ENCODE results near the gene OR7G3. TPM values are rescaled to one million over a fixed set of nuclear protein-coding genes. Genes with fewer than 3 reads are reported as not detected.

Gene OR7G3
- total RNA-seq, 1 experiment from 2014 or later, result not detected

DNA sequence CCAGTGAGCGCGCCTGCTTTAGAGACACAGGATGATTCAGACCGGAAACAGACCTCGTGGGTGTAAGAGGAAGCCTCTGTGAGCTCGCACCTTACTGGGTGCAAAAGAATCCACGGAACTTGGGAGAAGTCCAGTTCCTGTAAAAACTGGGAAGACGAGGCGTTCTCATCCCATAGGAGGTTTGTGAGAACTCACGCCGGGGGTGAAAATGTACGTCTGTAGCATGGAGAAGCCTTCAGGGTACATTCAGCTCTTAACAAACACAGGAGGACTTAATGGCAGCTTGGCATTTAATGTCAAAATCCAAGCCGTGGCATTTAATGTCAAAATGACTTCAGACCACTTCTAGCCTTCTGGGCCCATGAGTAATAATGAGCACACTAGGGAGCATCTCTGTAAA is 34.7 kb upstream of the OR7G3 start:
- CTCF ChIA-PET, result no interaction called here
- POLR2A ChIA-PET, result no interaction called here
- no peak for TF ChIP-seq PRRX2 (CRISPR knock-in tag; IDR thresholded peaks at IDR 0.05)
- no peak for TF ChIP-seq ZNF423 (CRISPR knock-in tag; IDR thresholded peaks at IDR 0.05)
- TF ChIP-seq ESRRA (CRISPR knock-in tag; IDR thresholded peaks at IDR 0.05; ENCODE audit: borderline replicate concordance), result no peak
- TF ChIP-seq MXD4 (CRISPR knock-in tag; IDR thresholded peaks at IDR 0.05; ENCODE audit: borderline replicate concordance), result no peak
- TF ChIP-seq ZNF671 (CRISPR knock-in tag; IDR thresholded peaks at IDR 0.05), result no peak
- no peak for TF ChIP-seq ZNF396 (CRISPR knock-in tag; IDR thresholded peaks at IDR 0.05; ENCODE audit: borderline replicate concordance)
- TF ChIP-seq, protein P1, sequence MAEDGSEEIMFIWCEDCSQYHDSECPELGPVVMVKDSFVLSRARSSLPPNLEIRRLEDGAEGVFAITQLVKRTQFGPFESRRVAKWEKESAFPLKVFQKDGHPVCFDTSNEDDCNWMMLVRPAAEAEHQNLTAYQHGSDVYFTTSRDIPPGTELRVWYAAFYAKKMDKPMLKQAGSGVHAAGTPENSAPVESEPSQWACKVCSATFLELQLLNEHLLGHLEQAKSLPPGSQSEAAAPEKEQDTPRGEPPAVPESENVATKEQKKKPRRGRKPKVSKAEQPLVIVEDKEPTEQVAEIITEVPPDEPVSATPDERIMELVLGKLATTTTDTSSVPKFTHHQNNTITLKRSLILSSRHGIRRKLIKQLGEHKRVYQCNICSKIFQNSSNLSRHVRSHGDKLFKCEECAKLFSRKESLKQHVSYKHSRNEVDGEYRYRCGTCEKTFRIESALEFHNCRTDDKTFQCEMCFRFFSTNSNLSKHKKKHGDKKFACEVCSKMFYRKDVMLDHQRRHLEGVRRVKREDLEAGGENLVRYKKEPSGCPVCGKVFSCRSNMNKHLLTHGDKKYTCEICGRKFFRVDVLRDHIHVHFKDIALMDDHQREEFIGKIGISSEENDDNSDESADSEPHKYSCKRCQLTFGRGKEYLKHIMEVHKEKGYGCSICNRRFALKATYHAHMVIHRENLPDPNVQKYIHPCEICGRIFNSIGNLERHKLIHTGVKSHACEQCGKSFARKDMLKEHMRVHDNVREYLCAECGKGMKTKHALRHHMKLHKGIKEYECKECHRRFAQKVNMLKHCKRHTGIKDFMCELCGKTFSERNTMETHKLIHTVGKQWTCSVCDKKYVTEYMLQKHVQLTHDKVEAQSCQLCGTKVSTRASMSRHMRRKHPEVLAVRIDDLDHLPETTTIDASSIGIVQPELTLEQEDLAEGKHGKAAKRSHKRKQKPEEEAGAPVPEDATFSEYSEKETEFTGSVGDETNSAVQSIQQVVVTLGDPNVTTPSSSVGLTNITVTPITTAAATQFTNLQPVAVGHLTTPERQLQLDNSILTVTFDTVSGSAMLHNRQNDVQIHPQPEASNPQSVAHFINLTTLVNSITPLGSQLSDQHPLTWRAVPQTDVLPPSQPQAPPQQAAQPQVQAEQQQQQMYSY (CRISPR knock-in tag; IDR thresholded peaks at IDR 0.05), result no peak
- TF ChIP-seq, protein P2, sequence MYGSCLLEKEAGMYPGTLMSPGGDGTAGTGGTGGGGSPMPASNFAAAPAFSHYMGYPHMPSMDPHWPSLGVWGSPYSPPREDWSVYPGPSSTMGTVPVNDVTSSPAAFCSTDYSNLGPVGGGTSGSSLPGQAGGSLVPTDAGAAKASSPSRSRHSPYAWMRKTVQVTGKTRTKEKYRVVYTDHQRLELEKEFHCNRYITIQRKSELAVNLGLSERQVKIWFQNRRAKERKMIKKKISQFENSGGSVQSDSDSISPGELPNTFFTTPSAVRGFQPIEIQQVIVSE (CRISPR knock-in tag; IDR thresholded peaks at IDR 0.05; ENCODE audit: borderline replicate concordance), result no peak
- no peak for TF ChIP-seq ELF4 (CRISPR knock-in tag; IDR thresholded peaks at IDR 0.05; ENCODE audit: low read depth)
- TF ChIP-seq TP53 (CRISPR knock-in tag; IDR thresholded peaks at IDR 0.05), result no peak
- Mint-ChIP-seq H3K4me1 (no peaks in the 10 kb centered on the region), H3K27ac (no peak overlapping the region), H3K4me3 (no peak overlapping the region), H3K9me3 (no peaks in the 10 kb centered on the region; the same call in 1 of the 2 replicates), H3K27me3 (ENCODE audit: low read depth) (no peaks in the 10 kb centered on the region), H3K36me3 (peaks cover 87% of the 10 kb centered on the region)
- DNase-seq (ENCODE audit: low spot score), result no peak
- no peak for ATAC-seq

DNA sequence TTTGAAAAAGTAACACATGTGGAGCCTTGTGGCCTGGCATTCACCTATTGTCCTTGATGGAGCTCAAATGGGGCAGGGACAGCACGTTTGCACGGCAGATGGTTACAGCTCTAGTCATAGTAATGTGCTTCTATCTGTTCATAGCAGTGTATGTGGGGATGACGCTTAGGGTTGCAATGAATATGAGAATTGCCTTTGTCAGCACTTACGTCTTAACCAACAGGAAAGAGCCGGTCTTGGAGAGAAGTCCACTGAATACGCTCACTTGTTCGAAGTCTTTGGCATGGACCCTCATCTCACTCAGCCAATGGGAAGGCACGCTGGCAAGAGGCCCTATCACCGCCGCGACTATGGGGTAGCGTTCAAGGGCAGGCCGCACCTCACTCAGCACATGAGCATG is 33.1 kb upstream of the OR7G3 start:
- no peak overlapping the region for H3K27ac Mint-ChIP-seq

DNA sequence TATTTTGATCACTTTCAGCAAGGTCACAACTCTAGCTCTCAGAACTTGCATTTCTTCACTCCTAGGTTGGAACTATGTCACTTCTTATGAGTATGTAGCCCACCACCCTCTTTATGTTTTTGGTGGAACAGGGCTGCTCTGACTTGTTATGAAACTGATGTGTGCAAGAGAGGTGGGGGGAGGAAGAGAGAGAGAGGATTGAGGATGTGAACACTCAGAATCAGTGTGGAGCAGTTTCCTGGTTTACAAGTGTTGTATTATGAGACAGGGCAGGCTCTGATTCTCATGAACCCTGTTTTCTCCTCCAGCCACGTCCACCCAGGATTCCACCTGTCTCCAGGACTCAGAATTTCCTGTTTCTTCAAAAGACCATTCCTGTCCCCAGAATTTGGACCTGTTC is 29.6 kb upstream of the OR7G3 start:
- ATAC-seq, result no peak
- Mint-ChIP-seq H3K4me1 (no peaks in the 10 kb centered on the region), H3K27ac (no peak overlapping the region), H3K9me3 (peaks cover 31% of the 10 kb centered on the region), H3K27me3 (ENCODE audit: low read depth) (peaks cover 3% of the 10 kb centered on the region; the same call in 1 of the 2 replicates), H3K4me3 (no peak overlapping the region), H3K36me3 (peaks cover 99% of the 10 kb centered on the region)
- ChIA-PET POLR2A (no interaction called here), CTCF (no interaction called here)
- no peak for DNase-seq (ENCODE audit: low spot score)
- TF ChIP-seq, protein P1 (CRISPR knock-in tag; IDR thresholded peaks at IDR 0.05), result no peak
- TF ChIP-seq, protein P3, sequence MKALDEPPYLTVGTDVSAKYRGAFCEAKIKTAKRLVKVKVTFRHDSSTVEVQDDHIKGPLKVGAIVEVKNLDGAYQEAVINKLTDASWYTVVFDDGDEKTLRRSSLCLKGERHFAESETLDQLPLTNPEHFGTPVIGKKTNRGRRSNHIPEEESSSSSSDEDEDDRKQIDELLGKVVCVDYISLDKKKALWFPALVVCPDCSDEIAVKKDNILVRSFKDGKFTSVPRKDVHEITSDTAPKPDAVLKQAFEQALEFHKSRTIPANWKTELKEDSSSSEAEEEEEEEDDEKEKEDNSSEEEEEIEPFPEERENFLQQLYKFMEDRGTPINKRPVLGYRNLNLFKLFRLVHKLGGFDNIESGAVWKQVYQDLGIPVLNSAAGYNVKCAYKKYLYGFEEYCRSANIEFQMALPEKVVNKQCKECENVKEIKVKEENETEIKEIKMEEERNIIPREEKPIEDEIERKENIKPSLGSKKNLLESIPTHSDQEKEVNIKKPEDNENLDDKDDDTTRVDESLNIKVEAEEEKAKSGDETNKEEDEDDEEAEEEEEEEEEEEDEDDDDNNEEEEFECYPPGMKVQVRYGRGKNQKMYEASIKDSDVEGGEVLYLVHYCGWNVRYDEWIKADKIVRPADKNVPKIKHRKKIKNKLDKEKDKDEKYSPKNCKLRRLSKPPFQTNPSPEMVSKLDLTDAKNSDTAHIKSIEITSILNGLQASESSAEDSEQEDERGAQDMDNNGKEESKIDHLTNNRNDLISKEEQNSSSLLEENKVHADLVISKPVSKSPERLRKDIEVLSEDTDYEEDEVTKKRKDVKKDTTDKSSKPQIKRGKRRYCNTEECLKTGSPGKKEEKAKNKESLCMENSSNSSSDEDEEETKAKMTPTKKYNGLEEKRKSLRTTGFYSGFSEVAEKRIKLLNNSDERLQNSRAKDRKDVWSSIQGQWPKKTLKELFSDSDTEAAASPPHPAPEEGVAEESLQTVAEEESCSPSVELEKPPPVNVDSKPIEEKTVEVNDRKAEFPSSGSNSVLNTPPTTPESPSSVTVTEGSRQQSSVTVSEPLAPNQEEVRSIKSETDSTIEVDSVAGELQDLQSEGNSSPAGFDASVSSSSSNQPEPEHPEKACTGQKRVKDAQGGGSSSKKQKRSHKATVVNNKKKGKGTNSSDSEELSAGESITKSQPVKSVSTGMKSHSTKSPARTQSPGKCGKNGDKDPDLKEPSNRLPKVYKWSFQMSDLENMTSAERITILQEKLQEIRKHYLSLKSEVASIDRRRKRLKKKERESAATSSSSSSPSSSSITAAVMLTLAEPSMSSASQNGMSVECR (CRISPR knock-in tag; IDR thresholded peaks at IDR 0.05; ENCODE audit: borderline replicate concordance), result no peak
- TF ChIP-seq, protein P4, sequence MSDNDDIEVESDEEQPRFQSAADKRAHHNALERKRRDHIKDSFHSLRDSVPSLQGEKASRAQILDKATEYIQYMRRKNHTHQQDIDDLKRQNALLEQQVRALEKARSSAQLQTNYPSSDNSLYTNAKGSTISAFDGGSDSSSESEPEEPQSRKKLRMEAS (CRISPR knock-in tag; IDR thresholded peaks at IDR 0.05), result no peak

More for the DNA sequence above, 33.1 kb upstream of the OR7G3 start:
- H3K4me3 Mint-ChIP-seq, result no peak overlapping the region
- DNase-seq (ENCODE audit: low spot score), result no peak
- POLR2A ChIA-PET, result no interaction called here
- H3K27me3 Mint-ChIP-seq (ENCODE audit: low read depth), result no peaks in the 10 kb centered on the region
- no peaks in the 10 kb centered on the region for H3K4me1 Mint-ChIP-seq
- CTCF ChIA-PET, result no interaction called here
- H3K36me3 Mint-ChIP-seq, result peaks cover 94% of the 10 kb centered on the region
- no peak for TF ChIP-seq GTF2I (CRISPR knock-in tag; conservative IDR thresholded peaks at IDR 0.05)
- TF ChIP-seq, protein P2 (CRISPR knock-in tag; IDR thresholded peaks at IDR 0.05; ENCODE audit: borderline replicate concordance), result no peak
- TF ChIP-seq NR2C2 (CRISPR knock-in tag; IDR thresholded peaks at IDR 0.05), result no peak
- TF ChIP-seq, protein P5, sequence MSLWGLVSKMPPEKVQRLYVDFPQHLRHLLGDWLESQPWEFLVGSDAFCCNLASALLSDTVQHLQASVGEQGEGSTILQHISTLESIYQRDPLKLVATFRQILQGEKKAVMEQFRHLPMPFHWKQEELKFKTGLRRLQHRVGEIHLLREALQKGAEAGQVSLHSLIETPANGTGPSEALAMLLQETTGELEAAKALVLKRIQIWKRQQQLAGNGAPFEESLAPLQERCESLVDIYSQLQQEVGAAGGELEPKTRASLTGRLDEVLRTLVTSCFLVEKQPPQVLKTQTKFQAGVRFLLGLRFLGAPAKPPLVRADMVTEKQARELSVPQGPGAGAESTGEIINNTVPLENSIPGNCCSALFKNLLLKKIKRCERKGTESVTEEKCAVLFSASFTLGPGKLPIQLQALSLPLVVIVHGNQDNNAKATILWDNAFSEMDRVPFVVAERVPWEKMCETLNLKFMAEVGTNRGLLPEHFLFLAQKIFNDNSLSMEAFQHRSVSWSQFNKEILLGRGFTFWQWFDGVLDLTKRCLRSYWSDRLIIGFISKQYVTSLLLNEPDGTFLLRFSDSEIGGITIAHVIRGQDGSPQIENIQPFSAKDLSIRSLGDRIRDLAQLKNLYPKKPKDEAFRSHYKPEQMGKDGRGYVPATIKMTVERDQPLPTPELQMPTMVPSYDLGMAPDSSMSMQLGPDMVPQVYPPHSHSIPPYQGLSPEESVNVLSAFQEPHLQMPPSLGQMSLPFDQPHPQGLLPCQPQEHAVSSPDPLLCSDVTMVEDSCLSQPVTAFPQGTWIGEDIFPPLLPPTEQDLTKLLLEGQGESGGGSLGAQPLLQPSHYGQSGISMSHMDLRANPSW (CRISPR knock-in tag; conservative IDR thresholded peaks at IDR 0.05; ENCODE audit: low read depth), result no peak
- H3K9me3 Mint-ChIP-seq, result no peaks in the 10 kb centered on the region; the same call in 1 of the 2 replicates
- no peak for ATAC-seq

Measured in WTC11 (cell line).